Measurements from ENCODE around the gene FASN. TPM values are rescaled to one million over a fixed set of nuclear protein-coding genes. Genes with fewer than 3 reads are reported as not detected.

Gene FASN
- polyA plus RNA-seq, 1 experiment = 11.3 TPM

GRCh38 chr17:82037092-82037888 is 60.7 kb downstream of the FASN start, which contains the start of gene DCXR:
Gene DCXR, minus strand, starts transcription at chr17:82037697. Its CDS starts 15 bp downstream, at chr17:82037682.
- ChIA-PET CTCF (interaction anchor here (0.6 to 5.0 kb wide), 27 partner anchors 8 to 391 kb away, joined by 3 to 23 read pairs (median 3); partner anchors contain the start of genes CENPX, LRRC45 and NOTUM), POLR2A (interaction anchor here (0.5 to 0.7 kb wide), 2 partner anchors 14 to 188 kb away, joined by 3 to 5 read pairs; partner anchors contain the start of genes CENPX and LRRC45)
- no peaks in the 10 kb centered on the region for H3K27me3 ChIP-seq (ENCODE audit: control insufficient read depth, insufficient read depth, low read length)
- peak; percentile 53 for TF ChIP-seq CTCF (IDR thresholded peaks at IDR 0.05; ENCODE audit: insufficient read depth, low read depth, low read length)
- peak within 1 kb of the TSS; percentile 64 for H3K4me3 ChIP-seq (ENCODE audit: low read depth, low read length)
- H3K36me3 ChIP-seq (ENCODE audit: control insufficient read depth, insufficient read depth, low read length) = no peaks in the 10 kb centered on the region
- peak; percentile 63 for DNase-seq (ENCODE audit: low read depth)

- ChIA-PET CTCF (interaction anchor here (0.7 to 5.0 kb wide), 6 partner anchors 14 to 164 kb away, joined by 3 to 23 read pairs (median 4); partner anchors contain the start of gene NOTUM), POLR2A (no interaction called here)
- no peaks in the 10 kb centered on the region for H3K36me3 ChIP-seq (ENCODE audit: control insufficient read depth, insufficient read depth, low read length)
- DNase-seq (ENCODE audit: low read depth) = no peak
- peak overlapping the region; percentile 64 for H3K4me3 ChIP-seq (ENCODE audit: low read depth, low read length)
- no peak for TF ChIP-seq CTCF (IDR thresholded peaks at IDR 0.05; ENCODE audit: insufficient read depth, low read depth, low read length)
- no peaks in the 10 kb centered on the region for H3K27me3 ChIP-seq (ENCODE audit: control insufficient read depth, insufficient read depth, low read length)
These were observed 61.4 kb downstream of the FASN start for GRCh38 chr17:82036634-82037091.

GRCh38 chr17:82035956-82036633 is 61.9 kb downstream of the FASN start:
- H3K36me3 ChIP-seq (ENCODE audit: control insufficient read depth, insufficient read depth, low read length) = no peaks in the 10 kb centered on the region
- no peaks in the 10 kb centered on the region for H3K27me3 ChIP-seq (ENCODE audit: control insufficient read depth, insufficient read depth, low read length)
- H3K4me3 ChIP-seq (ENCODE audit: low read depth, low read length) = peak overlapping the region; percentile 64
- no peak for DNase-seq (ENCODE audit: low read depth)
- no peak for TF ChIP-seq CTCF (IDR thresholded peaks at IDR 0.05; ENCODE audit: insufficient read depth, low read depth, low read length)
- ChIA-PET POLR2A (no interaction called here), CTCF (interaction anchor here (0.6 to 5.0 kb wide), 6 partner anchors 14 to 299 kb away, joined by 3 to 23 read pairs (median 4); partner anchors contain the start of gene NOTUM)

GRCh38 chr17:82035488-82035887 is 62.5 kb downstream of the FASN start:
- ChIA-PET POLR2A (interaction anchor here (0.6 kb wide), 1 partner anchor 117 kb away, joined by 3 read pairs; no protein-coding TSS in a partner anchor), CTCF (interaction anchor here (1.9 to 5.0 kb wide), 2 partner anchors 15 to 76 kb away, joined by 7 to 23 read pairs; partner anchors contain the start of gene NOTUM)
- TF ChIP-seq CTCF (IDR thresholded peaks at IDR 0.05; ENCODE audit: insufficient read depth, low read depth, low read length) = no peak
- H3K36me3 ChIP-seq (ENCODE audit: control insufficient read depth, insufficient read depth, low read length) = no peaks in the 10 kb centered on the region
- DNase-seq (ENCODE audit: low read depth) = no peak
- H3K27me3 ChIP-seq (ENCODE audit: control insufficient read depth, insufficient read depth, low read length) = no peaks in the 10 kb centered on the region
- H3K4me3 ChIP-seq (ENCODE audit: low read depth, low read length) = no peak overlapping the region
